GM18907 (cell line): ENCODE measurements around the gene CHAMP1.
A peak's percentile ranks its signal among the peaks of the same experiment; 100 is the strongest.

Experiments used
- ATAC-seq: cut with Tn5 transposase; IDR thresholded peaks from one replicate; pipeline ENCODE4 v1.9.1; 2021; ENCODE audit warnings: mild to moderate bottlenecking, moderate library complexity; ENCODE audit not compliant: unreplicated experiment

The CHAMP1 gene

GRCh38 chr13:114314074-114314912 is at the start of gene CHAMP1:
Gene CHAMP1 (plus strand): TSS chr13:114314503. CDS start chr13:114323843, 9,340 bp downstream.
- ATAC-seq: peak; percentile 84

GRCh38 chr13:114264886-114265611 is 49.3 kb upstream of the CHAMP1 start:
- no peak for ATAC-seq

- ATAC-seq: no peak
Measured at GRCh38 chr13:114266241-114266640, 48.1 kb upstream of the CHAMP1 start.

- ATAC-seq: no peak
Measured at GRCh38 chr13:114268344-114269280, 45.7 kb upstream of the CHAMP1 start.

GRCh38 chr13:114269281-114269770 is 45.0 kb upstream of the CHAMP1 start:
- no peak for ATAC-seq

- ATAC-seq: no peak
Measured at GRCh38 chr13:114272977-114273376, 41.3 kb upstream of the CHAMP1 start.

- ATAC-seq: no peak
Measured at GRCh38 chr13:114275304-114275703, 39.0 kb upstream of the CHAMP1 start.

GRCh38 chr13:114279146-114279545 is 35.2 kb upstream of the CHAMP1 start:
- no peak for ATAC-seq

- ATAC-seq: no peak
Measured at GRCh38 chr13:114279758-114280355, 34.4 kb upstream of the CHAMP1 start.

- ATAC-seq: peak; percentile 72
Measured at GRCh38 chr13:114281351-114282040, 32.8 kb upstream of the CHAMP1 start, which contains the start of gene UPF3A. Gene UPF3A (plus strand): TSS chr13:114281601. CDS start chr13:114281640, 39 bp downstream.

- ATAC-seq: peak; percentile 57
Measured at GRCh38 chr13:114282041-114282670, 32.1 kb upstream of the CHAMP1 start.

- ATAC-seq: no peak
Measured at GRCh38 chr13:114283576-114283975, 30.7 kb upstream of the CHAMP1 start.

- ATAC-seq: no peak
Measured at GRCh38 chr13:114284680-114285079, 29.6 kb upstream of the CHAMP1 start.

- no peak for ATAC-seq
Measured at GRCh38 chr13:114285166-114285808, 29.0 kb upstream of the CHAMP1 start.

GRCh38 chr13:114286808-114287207 is 27.5 kb upstream of the CHAMP1 start:
- ATAC-seq: no peak

GRCh38 chr13:114288157-114288591 is 26.1 kb upstream of the CHAMP1 start:
- ATAC-seq: no peak

- ATAC-seq: no peak
Measured at GRCh38 chr13:114296448-114296847, 17.9 kb upstream of the CHAMP1 start.

GRCh38 chr13:114296902-114297301 is 17.4 kb upstream of the CHAMP1 start:
- no peak for ATAC-seq

GRCh38 chr13:114298866-114299265 is 15.4 kb upstream of the CHAMP1 start:
- ATAC-seq: no peak
